PFSK-1 (cell line): ENCODE data around the gene SH3GL1.

Source experiments
- FOXP2 ChIP-seq: optimal IDR thresholded peaks from 2 replicates; pipeline ENCODE3; 2011; ENCODE audit warnings: borderline replicate concordance, control low read depth, inconsistent platforms; ENCODE audit not compliant: insufficient read depth; ENCODE audit errors: extremely low read length, extremely low read depth
- POLR2AphosphoS5 ChIP-seq: IDR thresholded peaks from 2 replicates; pipeline ENCODE4 v1.6.1; 2012; ENCODE audit warnings: low read depth, mild to moderate bottlenecking, control low read depth, low read length, moderate library complexity
- REST ChIP-seq, 2 experiments: IDR thresholded peaks; 2 replicates each; pipeline versions ENCODE4 v1.6.1 to v1.8.0; 2011 to 2012; ENCODE audit warnings: low read depth in 2 of 2, low read length in 2 of 2, control low read depth in 1 of 2, inconsistent platforms in 1 of 2, mild to moderate bottlenecking in 1 of 2, moderate library complexity in 1 of 2; ENCODE audit not compliant: insufficient read depth in 1 of 2
- SIN3A ChIP-seq: IDR thresholded peaks from 2 replicates; pipeline ENCODE4 v1.6.1; 2012; ENCODE audit warnings: mild to moderate bottlenecking, low read length, moderate library complexity, borderline replicate concordance; ENCODE audit not compliant: insufficient read depth
- TAF1 ChIP-seq: IDR thresholded peaks from 2 replicates; pipeline ENCODE4 v1.6.1; 2012; ENCODE audit warnings: low read length, control low read depth, borderline replicate concordance; ENCODE audit not compliant: insufficient read depth

SH3GL1 gene

DNA sequence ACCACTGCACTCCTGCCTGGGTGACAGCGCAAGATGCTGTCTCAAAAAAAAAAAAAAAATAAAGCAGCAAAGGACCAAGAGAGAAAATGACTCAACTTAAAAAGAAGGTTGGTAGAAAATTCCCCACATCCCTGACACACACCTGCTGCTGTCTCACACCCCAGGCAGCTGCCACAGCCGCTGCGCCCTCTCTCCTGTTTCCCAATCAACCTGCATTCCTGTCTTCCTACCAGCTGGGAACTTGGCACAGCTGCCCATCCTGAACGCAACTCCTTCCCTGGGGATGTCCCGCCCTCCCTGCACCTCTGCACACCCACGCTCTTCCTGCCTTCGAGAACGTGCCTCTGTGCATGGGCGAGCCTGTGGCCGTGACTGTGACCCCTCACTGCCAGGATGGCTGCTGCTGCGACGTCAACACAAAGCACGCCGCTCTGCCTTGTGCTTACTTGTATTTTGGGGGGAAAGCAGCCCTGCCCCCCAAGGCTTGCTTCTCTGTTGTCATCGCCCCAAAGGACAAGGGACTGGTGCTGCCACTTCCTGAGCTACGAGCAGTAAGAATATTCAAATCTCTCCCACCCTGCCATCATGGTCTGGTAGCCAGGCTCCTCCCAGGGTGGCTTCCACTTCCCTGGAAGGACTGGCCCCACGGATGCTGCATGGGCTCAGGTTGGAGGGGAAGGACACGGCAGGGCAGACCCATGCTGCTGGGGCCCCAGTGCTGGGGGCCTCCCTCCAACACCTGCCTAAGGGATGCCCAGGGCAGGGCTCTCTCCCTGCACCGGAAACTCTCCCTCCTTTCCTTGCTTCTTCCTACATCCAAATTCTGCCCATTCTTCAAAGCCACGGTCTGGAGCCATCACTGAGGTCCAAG, 20.7 kb downstream of the SH3GL1 start:
- TF ChIP-seq REST (IDR thresholded peaks at IDR 0.05; ENCODE audit: insufficient read depth in 1 of 2, low read depth in 2 of 2, low read length in 2 of 2) (no peak), TAF1 (no peak), FOXP2 (no peak), POLR2AphosphoS5 (no peak), SIN3A (no peak)

DNA sequence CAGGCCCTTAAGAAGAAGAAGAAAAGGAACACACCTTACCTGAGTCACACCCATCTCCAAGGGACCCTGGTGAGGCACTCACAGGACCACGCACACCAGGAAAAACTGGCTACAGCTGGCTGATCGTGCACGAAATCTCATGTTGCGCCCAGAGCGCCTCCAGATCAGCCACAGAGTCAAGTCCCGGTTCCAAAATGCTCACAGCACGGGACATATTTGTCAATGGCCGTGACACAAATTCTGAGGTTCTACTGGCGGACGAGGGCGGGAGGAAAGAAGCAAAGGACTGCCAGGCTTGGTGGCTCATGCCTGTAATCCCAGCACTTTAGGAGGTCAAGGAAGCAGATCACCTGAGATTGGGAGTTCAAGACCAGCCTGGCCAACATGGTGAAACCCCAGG, 21.5 kb downstream of the SH3GL1 start:
- TF ChIP-seq SIN3A (no peak), TAF1 (no peak), FOXP2 (no peak), REST (IDR thresholded peaks at IDR 0.05; ENCODE audit: insufficient read depth in 1 of 2, low read depth in 2 of 2, low read length in 2 of 2) (no peak), POLR2AphosphoS5 (no peak)

DNA sequence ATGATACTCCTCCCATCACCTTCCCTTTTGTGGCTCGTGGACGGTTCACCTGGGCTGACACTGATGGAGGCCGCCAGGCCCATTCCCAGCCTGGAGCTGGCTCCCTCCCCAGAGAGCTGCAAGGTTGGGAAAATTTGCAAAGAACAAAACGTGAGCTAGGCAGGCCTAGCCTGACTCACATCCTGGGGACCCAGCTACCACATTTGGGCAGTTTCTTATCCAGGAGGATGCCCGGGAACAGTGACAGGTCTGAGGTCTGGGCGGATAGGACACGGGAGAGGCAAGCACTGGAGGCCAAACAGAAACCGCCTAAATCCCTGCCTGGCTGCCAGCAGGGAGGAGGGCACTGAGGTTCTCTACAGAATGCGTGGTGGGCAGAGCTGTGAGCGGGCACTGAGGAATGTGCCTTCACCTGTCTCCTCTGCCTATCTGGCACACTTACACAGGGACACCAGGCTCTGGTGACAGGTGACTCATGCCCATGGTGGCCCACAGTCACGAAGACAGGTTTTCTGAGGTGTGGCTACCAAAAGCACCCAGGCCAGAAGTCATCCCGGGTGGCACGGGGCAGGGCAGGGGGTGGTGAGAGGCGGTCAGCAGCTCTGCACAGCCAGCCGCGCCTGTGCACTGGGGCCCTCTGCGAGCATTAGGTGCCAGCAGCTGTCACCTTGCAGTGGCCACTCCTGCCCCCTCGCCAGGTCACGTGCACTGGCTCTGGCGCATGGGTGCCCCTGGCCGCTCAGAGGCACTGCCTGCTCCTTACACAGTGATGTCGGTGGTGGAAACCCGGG, 23.2 kb downstream of the SH3GL1 start:
- TF ChIP-seq REST (IDR thresholded peaks at IDR 0.05; ENCODE audit: insufficient read depth in 1 of 2, low read depth in 2 of 2, low read length in 2 of 2): no peak
- no peak for TF ChIP-seq POLR2AphosphoS5
- TF ChIP-seq TAF1: no peak
- no peak for TF ChIP-seq SIN3A
- TF ChIP-seq FOXP2: no peak

- TF ChIP-seq REST (IDR thresholded peaks at IDR 0.05; ENCODE audit: insufficient read depth in 1 of 2, low read depth in 2 of 2, low read length in 2 of 2): no peak
- TF ChIP-seq SIN3A: no peak
- TF ChIP-seq FOXP2: no peak
- no peak for TF ChIP-seq TAF1
Measured at GRCh38 chr19:4376671-4376990, 23.7 kb downstream of the SH3GL1 start.
